ENCODE data around the gene ST6GALNAC1.

- TF ChIP-seq POLR2AphosphoS5 (IDR thresholded peaks at IDR 0.05; ENCODE audit: low read depth, low read length), result no peak
- no peak for TF ChIP-seq TAF1 (IDR thresholded peaks at IDR 0.05; ENCODE audit: borderline replicate concordance, low read depth, low read length)
- no peak for TF ChIP-seq POLR2A (IDR thresholded peaks at IDR 0.05; ENCODE audit: low read depth, low read length)
Observed at GRCh38 chr17:76593959-76594358, 49.6 kb downstream of the ST6GALNAC1 start.

Measured in GM12892 (cell line).